ENCODE results near the gene GALNT7. TPM values are rescaled to one million over a fixed set of nuclear protein-coding genes. Genes with fewer than 3 reads are reported as not detected.
A peak's percentile ranks its signal among the peaks of the same experiment; 100 is the strongest.
"Not testable (repeated sequence)": the region's sequence is repeated elsewhere in the genome, so short reads cannot be mapped to it uniquely, and the experiment has no call there.

GALNT7 gene, protein sequence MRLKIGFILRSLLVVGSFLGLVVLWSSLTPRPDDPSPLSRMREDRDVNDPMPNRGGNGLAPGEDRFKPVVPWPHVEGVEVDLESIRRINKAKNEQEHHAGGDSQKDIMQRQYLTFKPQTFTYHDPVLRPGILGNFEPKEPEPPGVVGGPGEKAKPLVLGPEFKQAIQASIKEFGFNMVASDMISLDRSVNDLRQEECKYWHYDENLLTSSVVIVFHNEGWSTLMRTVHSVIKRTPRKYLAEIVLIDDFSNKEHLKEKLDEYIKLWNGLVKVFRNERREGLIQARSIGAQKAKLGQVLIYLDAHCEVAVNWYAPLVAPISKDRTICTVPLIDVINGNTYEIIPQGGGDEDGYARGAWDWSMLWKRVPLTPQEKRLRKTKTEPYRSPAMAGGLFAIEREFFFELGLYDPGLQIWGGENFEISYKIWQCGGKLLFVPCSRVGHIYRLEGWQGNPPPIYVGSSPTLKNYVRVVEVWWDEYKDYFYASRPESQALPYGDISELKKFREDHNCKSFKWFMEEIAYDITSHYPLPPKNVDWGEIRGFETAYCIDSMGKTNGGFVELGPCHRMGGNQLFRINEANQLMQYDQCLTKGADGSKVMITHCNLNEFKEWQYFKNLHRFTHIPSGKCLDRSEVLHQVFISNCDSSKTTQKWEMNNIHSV
- total RNA-seq, result 10 to 100 TPM in 1 of 2 donors, 1 to 10 TPM in 1; 3.3 to 13.0 TPM
- polyA plus RNA-seq, result 1 to 10 TPM in 1 of 2 donors, under 1 TPM in 1; 0.65 to 1.0 TPM

DNA sequence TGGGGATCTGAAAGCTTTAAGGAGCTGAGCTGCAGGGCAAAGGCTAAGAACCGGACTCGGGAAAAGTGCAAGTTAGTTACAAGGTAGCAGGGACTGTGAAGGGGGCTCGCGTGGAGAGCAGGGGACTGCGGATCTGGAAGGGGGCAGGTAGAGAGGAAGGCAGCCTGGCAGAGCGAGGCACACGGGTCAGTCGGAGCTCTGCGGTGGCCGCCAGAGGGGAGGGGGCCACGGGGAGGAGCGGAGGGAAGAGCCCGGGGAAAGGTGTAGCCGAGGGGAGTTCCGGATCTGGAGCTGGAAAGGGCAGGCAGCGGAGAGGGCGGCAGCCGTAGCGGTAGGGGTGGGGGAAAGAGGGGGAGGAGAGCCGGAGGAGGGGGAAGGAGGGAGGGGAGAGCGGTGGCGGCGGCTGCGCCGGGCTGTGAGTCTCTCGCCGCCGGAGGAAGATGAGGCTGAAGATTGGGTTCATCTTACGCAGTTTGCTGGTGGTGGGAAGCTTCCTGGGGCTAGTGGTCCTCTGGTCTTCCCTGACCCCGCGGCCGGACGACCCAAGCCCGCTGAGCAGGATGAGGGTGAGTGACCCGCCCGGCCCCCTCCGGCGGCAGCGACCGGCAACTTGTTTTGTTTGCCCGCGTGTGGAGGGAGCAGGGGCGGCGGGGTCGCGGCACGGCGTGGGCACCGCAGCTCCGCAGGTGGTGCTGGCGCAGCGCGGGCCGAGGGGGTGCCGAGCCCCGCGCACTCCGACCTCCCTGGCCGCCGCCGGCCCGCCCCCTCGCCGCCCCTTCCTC lies at the start of gene GALNT7:
Gene GALNT7 (plus strand): TSS at position 416 of the 782 bp plus-strand sequence. CDS start 25 bp downstream, at position 441.
- TF ChIP-seq YY1 (IDR thresholded peaks at IDR 0.05) (no peak), HNF4A (conservative IDR thresholded peaks at IDR 0.05) (no peak), FOXA2 (IDR thresholded peaks at IDR 0.05) (no peak), HNF4G (IDR thresholded peaks at IDR 0.05) (no peak)
- TF ChIP-seq, protein P1, sequence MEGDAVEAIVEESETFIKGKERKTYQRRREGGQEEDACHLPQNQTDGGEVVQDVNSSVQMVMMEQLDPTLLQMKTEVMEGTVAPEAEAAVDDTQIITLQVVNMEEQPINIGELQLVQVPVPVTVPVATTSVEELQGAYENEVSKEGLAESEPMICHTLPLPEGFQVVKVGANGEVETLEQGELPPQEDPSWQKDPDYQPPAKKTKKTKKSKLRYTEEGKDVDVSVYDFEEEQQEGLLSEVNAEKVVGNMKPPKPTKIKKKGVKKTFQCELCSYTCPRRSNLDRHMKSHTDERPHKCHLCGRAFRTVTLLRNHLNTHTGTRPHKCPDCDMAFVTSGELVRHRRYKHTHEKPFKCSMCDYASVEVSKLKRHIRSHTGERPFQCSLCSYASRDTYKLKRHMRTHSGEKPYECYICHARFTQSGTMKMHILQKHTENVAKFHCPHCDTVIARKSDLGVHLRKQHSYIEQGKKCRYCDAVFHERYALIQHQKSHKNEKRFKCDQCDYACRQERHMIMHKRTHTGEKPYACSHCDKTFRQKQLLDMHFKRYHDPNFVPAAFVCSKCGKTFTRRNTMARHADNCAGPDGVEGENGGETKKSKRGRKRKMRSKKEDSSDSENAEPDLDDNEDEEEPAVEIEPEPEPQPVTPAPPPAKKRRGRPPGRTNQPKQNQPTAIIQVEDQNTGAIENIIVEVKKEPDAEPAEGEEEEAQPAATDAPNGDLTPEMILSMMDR (IDR thresholded peaks at IDR 0.05; ENCODE audit: low read depth, low read length, missing input control), result no peak
- TF ChIP-seq, protein P2, sequence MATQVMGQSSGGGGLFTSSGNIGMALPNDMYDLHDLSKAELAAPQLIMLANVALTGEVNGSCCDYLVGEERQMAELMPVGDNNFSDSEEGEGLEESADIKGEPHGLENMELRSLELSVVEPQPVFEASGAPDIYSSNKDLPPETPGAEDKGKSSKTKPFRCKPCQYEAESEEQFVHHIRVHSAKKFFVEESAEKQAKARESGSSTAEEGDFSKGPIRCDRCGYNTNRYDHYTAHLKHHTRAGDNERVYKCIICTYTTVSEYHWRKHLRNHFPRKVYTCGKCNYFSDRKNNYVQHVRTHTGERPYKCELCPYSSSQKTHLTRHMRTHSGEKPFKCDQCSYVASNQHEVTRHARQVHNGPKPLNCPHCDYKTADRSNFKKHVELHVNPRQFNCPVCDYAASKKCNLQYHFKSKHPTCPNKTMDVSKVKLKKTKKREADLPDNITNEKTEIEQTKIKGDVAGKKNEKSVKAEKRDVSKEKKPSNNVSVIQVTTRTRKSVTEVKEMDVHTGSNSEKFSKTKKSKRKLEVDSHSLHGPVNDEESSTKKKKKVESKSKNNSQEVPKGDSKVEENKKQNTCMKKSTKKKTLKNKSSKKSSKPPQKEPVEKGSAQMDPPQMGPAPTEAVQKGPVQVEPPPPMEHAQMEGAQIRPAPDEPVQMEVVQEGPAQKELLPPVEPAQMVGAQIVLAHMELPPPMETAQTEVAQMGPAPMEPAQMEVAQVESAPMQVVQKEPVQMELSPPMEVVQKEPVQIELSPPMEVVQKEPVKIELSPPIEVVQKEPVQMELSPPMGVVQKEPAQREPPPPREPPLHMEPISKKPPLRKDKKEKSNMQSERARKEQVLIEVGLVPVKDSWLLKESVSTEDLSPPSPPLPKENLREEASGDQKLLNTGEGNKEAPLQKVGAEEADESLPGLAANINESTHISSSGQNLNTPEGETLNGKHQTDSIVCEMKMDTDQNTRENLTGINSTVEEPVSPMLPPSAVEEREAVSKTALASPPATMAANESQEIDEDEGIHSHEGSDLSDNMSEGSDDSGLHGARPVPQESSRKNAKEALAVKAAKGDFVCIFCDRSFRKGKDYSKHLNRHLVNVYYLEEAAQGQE (IDR thresholded peaks at IDR 0.05), result no peak
- Histone ChIP-seq H3K9me3 (ENCODE audit: control insufficient read depth in 4 of 4, low read length in 3 of 4) (no peaks in the 10 kb centered on the region), H3K27me3 (ENCODE audit: control insufficient read depth in 4 of 4, insufficient read depth in 4 of 4, low read length in 3 of 4) (peaks cover 0 to 4% (median 1%) of the 10 kb centered on the region in 4 donors), H3K4me3 (ENCODE audit: low read depth in 1 of 3, low read length in 3 of 3) (peak within 1 kb of the TSS; percentile 61 to 88 (median 61)), H3K27ac (ENCODE audit: low read depth in 1 of 2, low read length in 2 of 2) (peak within 1 kb of the TSS; percentile 64 to 80), H3K36me3 (ENCODE audit: control insufficient read depth in 4 of 4, insufficient read depth in 3 of 4, low read depth in 1 of 4, low read length in 3 of 4) (no peaks in the 10 kb centered on the region), H3K9ac (ENCODE audit: low read depth in 1 of 2, low read length in 2 of 2) (peak within 1 kb of the TSS in 1 of 2 donors; percentile 28), H3K4me1 (ENCODE audit: control insufficient read depth in 4 of 4, insufficient read depth in 4 of 4, low read length in 3 of 4) (peaks cover 3 to 20% (median 13%) of the 10 kb centered on the region in 4 donors)
- DNase-seq (ENCODE audit: low spot score), result peak; percentile 63
- under 1% methylated on average over 64 of the region's 64 CpGs for WGBS

DNA sequence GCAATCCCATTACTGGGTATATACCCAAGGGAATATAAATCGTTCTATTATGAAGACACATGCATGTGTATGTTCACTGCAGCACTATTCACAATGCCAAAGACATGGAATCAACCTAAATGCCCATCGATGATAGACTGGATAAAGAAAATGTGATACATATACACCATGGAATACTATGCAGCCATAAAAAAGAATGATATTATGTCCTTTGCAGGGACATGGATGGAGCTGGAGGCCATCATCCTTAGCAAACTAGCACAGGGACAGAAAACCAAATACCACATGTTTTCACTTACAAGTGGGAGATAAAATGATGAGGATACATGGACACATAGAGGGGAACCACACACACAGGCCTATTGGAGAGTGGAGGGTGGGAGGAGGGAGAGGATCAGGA lies 49.8 kb upstream of the GALNT7 start:
- H3K9ac ChIP-seq (ENCODE audit: low read depth in 1 of 2, low read length in 2 of 2); H3K9me3 ChIP-seq (ENCODE audit: control insufficient read depth in 4 of 4, low read length in 3 of 4); H3K4me1 ChIP-seq (ENCODE audit: control insufficient read depth in 4 of 4, insufficient read depth in 4 of 4, low read length in 3 of 4); H3K36me3 ChIP-seq (ENCODE audit: control insufficient read depth in 4 of 4, insufficient read depth in 3 of 4, low read depth in 1 of 4, low read length in 3 of 4); H3K4me3 ChIP-seq (ENCODE audit: low read depth in 1 of 3, low read length in 3 of 3); DNase-seq (ENCODE audit: low spot score); H3K27me3 ChIP-seq (ENCODE audit: control insufficient read depth in 4 of 4, insufficient read depth in 4 of 4, low read length in 3 of 4); H3K27ac ChIP-seq (ENCODE audit: low read depth in 1 of 2, low read length in 2 of 2): not testable (repeated sequence)
- WGBS, result 87% methylated on average over 2 of the region's 2 CpGs

DNA sequence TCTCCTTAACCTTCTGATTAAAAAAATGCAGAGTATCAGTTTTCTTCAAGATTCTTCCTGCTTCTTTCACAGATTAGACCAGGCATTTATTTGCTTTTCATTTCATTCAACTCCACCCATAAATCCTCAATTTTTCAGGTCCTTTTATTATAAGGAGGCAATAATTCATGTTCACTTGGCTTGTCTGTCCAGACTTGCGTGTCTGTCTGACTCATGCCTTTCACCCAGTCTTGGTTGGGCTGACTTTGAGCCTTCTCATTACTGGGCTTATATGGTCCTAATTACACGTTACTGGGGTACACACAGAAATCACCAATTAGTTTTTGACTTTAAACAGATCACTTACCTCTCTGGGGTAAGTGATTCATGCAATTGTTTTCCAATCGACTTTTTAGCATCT lies 48.8 kb upstream of the GALNT7 start:
- H3K4me1 ChIP-seq (ENCODE audit: control insufficient read depth in 4 of 4, insufficient read depth in 4 of 4, low read length in 3 of 4), result no peaks in the 10 kb centered on the region
- WGBS, result 78% methylated on average over 3 of the region's 3 CpGs
- TF ChIP-seq HNF4A (conservative IDR thresholded peaks at IDR 0.05) (no peak), TAF1 (conservative IDR thresholded peaks at IDR 0.05) (no peak), HNF4G (IDR thresholded peaks at IDR 0.05) (no peak), SP1 (IDR thresholded peaks at IDR 0.05) (no peak), FOXA2 (IDR thresholded peaks at IDR 0.05) (no peak), FOXA1 (IDR thresholded peaks at IDR 0.05) (no peak), RAD21 (IDR thresholded peaks at IDR 0.05) (no peak), YY1 (IDR thresholded peaks at IDR 0.05) (no peak), NR2F2 (IDR thresholded peaks at IDR 0.05) (no peak)
- TF ChIP-seq, protein P3, sequence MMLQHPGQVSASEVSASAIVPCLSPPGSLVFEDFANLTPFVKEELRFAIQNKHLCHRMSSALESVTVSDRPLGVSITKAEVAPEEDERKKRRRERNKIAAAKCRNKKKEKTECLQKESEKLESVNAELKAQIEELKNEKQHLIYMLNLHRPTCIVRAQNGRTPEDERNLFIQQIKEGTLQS (IDR thresholded peaks at IDR 0.05), result no peak
- TF ChIP-seq, protein P1 (IDR thresholded peaks at IDR 0.05; ENCODE audit: low read depth, low read length, missing input control), result no peak
- TF ChIP-seq, protein P4, sequence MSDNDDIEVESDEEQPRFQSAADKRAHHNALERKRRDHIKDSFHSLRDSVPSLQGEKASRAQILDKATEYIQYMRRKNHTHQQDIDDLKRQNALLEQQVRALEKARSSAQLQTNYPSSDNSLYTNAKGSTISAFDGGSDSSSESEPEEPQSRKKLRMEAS (IDR thresholded peaks at IDR 0.05), result no peak

More for the DNA sequence above, 48.8 kb upstream of the GALNT7 start:
- Histone ChIP-seq H3K27me3 (ENCODE audit: control insufficient read depth in 4 of 4, insufficient read depth in 4 of 4, low read length in 3 of 4) (no peaks in the 10 kb centered on the region), H3K9me3 (ENCODE audit: control insufficient read depth in 4 of 4, low read length in 3 of 4) (no peaks in the 10 kb centered on the region), H3K36me3 (ENCODE audit: control insufficient read depth in 4 of 4, insufficient read depth in 3 of 4, low read depth in 1 of 4, low read length in 3 of 4) (no peaks in the 10 kb centered on the region), H3K4me3 (ENCODE audit: low read depth in 1 of 3, low read length in 3 of 3) (no peak overlapping the region), H3K27ac (ENCODE audit: low read depth in 1 of 2, low read length in 2 of 2) (no peak overlapping the region), H3K9ac (ENCODE audit: low read depth in 1 of 2, low read length in 2 of 2) (no peak overlapping the region)
- DNase-seq (ENCODE audit: low spot score), result no peak
